Tongue (tissue), 2 donors: ENCODE results near the gene LY6G6F. TPM values are rescaled to one million over a fixed set of nuclear protein-coding genes. Genes with fewer than 3 reads are reported as not detected.

Experiments used
- DNase-seq: peaks from one replicate; pipeline ENCODE4 v3.0.0-alpha.2; 2015
- total RNA-seq: library from RNA; depleted of rRNA; stranded (reverse); fragments of >200 nt; gene quantifications from one replicate; pipeline ENCODE4 v1.2.3, GENCODE V29; 2014

Gene LY6G6F
- total RNA-seq, 1 donor from 2014 or later, result 0.82 TPM

DNA sequence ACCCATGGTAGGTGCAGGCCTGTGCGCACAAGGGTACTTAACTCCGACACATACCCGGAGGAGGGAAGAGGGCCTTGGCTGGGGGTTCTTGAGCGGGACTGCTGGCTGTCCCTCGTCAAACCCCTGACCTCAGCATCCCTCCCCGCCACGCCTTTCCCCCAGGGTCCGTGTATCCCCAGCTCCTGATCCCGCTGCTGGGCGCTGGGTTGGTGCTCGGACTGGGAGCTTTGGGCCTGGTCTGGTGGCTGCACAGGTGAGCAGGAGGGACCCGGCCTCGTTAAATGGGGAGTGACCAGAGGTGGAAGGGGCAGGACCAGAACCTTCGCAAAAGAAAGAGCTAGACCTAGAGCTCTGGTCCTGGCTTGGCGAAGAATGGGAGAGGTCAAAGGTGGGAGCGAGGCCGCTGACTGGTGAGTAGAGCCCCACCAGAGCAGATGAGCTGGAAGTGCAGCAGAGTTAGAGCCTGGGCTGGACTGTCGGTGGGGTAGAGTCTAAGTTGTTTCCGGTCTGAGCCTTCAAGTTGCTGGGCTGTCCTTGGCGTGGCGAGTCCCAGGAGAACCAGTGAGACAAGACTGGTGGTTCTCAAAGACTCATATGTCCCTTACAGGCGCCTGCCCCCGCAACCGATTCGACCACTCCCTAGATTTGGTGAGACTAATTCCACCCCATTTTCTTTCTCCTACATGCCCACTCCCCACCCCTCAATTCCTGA, 17.5 kb downstream of the LY6G6F start:
- DNase-seq, result no peak

- no peak for DNase-seq
These were observed 19.1 kb downstream of the LY6G6F start for GRCh38 chr6:31725502-31726350.

DNA sequence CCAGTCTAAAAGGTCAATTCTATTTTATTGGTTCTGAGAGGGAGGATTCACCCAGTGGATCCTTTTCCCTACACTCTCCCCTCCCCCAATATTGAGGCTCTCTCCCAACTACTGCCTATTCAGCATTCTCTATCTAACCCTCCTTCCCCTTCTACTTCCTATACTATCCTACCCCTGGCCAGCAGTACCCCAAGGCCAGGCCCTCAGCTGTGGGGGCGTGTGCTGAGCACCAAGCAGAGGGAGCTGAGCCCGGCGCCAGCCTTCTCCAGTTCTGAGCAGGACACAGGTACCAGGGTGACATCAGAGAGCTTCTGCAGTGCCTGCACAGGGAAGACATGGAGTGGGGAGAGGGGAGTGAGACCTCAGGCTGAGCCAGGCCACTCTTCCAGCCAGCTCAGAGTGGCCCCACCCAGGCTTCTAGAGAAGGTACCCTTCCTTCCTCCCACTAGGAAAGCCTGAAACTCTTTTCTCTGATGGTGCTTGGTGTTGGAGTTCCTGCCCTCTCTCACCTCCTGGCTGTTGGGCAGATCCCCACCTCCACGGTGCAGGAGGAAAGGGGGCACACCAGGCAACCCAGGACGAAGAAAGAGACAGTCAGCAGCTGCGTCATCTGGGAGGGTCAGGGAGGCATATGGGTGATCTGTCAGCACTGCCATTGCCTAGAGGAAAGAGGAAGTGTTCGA, 20.5 kb downstream of the LY6G6F start:
- no peak for DNase-seq

DNA sequence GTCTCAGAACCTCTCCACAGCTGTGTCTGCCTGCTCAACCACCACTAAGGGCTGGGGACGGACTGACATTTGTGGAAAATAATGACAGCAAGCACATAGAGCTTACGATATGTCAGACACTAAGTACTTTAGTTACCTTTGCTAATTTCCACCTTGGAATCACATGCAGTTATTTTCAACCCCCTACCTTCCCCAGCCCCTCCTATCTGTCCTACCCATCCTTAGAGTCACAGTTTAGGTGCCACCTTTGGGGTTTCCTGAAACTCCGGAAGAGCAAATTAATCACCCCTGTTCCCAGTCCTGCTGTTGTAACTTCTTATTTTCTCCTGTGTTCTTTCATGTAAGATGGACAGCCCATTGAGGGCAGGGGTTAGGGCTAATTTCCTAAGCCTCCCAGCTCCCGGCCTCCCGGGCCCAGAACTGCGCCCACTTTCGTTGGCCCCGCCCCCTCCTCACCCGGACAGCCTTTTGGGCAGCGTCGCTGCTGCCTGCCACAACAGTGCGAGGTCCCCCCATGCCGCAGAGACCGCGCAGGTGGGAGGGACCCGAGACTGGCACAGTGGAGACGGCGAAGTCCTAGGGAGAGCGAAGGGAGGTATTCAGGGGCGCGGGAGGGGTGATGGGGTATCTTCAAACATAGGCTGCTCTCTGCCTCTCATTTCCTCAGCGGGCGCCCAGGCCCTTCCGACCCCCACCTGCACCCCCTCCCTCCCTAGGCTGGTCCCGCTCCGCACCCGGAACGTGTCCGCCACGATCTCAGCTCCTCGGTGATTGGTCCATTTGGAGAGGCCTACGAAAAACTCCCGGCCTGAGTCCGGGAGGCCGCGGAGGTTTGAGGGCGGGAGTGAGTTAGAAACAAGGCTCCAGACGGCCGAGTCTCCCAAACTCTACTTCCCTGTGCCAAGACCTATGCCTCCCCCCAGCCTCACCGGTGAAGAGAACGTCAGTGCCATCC, 21.3 kb downstream of the LY6G6F start:
- DNase-seq, result no peak

- DNase-seq, result no peak
These were observed 22.3 kb downstream of the LY6G6F start, which contains the start of gene DDAH2 for GRCh38 chr6:31728767-31729514. Gene DDAH2 (minus strand): TSS chr6:31729299. CDS start chr6:31729161, 138 bp downstream.

GRCh38 chr6:31729515-31729978, 22.9 kb downstream of the LY6G6F start:
- DNase-seq, result peak; percentile 97

DNA sequence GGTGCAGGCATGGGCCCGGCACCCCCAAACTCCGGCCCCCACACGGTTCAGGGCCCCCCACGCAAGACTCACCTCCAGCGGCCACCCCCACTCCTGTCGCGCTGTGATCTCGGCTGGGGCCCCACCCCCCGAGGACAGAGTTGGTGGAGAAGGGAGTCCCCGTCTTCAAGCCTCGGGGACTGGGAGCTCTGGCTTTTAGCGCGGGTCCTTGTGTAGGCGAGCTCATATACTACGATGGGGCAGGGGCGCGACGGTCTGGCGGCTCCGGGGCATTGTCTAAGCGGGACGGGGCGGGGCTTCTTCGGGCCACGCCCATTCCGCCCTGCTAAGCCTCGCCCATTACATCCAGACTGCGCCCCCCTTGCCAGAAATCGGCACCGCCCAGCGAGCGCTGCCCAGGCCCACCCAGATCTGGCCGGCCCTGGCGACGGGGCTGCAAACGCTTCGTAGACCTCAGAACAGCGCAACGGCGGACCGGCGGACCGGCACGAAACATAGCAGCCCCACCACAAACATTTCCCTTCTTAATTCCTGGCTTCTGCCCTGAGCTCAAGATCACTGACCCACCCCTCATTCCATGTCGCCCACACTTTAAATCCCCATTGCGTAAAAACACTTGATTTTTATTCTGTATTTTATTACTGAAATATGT, 23.4 kb downstream of the LY6G6F start:
- DNase-seq, result peak; percentile 98

DNA sequence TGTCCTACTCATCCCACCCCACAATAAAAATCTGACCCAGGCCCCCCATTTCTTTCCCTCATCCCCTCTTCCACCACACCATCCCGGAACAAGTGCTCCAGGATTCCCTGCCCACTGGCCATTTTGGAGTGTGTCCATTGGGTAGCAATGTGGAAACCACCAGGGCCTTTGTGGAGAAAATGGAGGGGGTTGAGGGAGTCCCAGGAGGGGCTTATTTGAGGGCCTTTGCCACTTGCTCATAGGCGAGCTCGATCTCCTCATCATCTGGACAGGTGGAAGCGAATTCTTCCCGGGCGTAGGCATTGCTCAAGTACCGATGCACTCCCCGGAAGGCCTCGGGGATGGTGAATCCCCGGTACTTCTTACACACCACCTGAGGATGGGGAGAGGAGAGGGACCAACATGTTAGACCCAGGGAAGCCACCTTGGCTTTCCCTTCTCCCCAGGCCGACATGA, 24.0 kb downstream of the LY6G6F start:
- no peak for DNase-seq

GRCh38 chr6:31732029-31732428, 25.4 kb downstream of the LY6G6F start:
- DNase-seq, result no peak

DNA sequence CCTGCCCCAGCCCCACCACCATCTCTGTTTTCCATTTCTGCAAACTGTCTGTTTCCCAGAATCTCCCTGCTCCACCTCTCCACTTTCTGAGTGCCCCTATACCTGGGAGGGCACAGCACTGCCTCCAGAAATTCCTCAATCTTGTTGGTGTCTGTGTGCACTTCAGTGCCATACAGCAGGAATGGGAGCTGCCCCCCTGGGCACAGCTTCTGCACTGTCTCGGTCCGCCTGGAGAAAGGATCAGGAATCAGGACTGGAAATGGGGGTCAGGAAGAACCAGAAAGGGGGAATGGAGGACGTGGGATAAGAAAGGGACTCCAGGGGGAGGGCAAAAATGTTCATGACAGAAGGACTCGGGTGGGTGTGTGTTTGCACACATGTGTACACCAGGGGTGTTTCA, 27.1 kb downstream of the LY6G6F start:
- no peak for DNase-seq

- DNase-seq, result no peak
These were observed 27.7 kb downstream of the LY6G6F start for GRCh38 chr6:31734247-31734820.

DNA sequence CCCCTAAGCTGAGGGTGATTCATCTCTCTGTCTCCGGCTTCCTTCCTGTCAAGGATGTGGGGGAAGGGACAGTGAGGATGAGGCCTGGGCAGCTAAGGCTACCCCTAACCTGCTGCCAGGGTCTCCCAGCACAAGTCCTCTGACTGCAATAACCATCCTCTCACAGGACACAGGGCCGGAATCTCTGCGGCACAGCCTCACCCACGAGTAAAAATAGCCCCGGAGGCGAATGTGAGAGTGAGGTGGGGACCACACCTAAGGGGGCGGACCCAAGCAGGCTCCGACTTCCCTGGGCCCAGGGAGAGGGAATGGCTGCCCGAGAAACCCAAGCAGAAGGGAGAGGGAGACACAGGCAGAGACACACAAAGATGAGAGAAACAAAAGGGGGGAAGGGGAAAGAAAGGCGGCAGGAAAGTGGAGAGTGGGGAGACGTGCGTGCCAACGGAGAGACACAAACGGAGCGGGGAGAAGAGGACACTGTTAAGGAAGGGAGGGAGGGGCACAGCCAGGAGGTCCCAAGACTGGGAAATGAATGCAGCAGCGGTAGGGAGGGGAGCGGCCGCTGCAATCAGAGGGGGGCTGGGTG, 28.2 kb downstream of the LY6G6F start:
- DNase-seq, result peak; percentile 69

DNA sequence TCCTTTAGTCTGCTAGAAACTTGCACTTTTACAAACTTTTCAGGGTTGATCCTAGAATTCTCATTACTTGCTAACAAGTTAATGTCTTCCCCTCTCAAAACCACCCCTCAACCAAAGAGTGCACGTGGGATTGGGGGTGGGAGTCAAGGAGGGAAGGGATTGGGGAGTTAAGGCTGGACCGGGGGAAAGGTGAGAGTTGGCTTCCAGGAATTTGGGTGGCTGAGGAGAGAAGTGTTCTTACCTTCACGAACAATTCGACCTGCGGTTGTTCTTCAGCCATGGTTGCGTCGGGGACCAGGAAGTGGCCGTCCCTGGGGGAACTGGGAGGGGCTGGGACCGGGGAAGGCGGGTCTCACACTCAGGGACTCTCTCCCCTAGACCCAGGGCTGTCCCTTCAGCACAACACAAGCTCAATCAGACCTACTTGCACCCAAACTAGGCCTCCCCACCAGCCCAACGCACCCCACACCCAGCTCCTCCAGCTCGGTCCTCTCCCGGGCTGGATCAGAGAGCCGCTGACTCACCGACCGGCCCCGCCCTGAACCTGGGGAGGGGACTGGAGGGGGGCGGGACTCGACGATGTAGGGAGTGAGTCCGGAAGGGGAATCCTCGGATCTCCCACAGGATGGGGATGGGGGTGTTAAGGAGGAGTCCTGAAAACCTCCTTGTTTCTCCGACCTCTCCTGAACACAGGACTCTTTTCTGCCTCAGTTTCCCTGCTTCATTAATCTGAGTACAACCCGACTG, 29.5 kb downstream of the LY6G6F start, which contains the start of gene CLIC1:
CLIC1 (minus strand) TSS at position 510 of the 747 bp plus-strand sequence; CDS start at position 280, 230 bp downstream.
- peak; percentile 93 for DNase-seq

GRCh38 chr6:31736768-31737314, 30.2 kb downstream of the LY6G6F start:
- DNase-seq, result no peak

- no peak for DNase-seq
These were observed 30.8 kb downstream of the LY6G6F start for GRCh38 chr6:31737315-31737990.

DNA sequence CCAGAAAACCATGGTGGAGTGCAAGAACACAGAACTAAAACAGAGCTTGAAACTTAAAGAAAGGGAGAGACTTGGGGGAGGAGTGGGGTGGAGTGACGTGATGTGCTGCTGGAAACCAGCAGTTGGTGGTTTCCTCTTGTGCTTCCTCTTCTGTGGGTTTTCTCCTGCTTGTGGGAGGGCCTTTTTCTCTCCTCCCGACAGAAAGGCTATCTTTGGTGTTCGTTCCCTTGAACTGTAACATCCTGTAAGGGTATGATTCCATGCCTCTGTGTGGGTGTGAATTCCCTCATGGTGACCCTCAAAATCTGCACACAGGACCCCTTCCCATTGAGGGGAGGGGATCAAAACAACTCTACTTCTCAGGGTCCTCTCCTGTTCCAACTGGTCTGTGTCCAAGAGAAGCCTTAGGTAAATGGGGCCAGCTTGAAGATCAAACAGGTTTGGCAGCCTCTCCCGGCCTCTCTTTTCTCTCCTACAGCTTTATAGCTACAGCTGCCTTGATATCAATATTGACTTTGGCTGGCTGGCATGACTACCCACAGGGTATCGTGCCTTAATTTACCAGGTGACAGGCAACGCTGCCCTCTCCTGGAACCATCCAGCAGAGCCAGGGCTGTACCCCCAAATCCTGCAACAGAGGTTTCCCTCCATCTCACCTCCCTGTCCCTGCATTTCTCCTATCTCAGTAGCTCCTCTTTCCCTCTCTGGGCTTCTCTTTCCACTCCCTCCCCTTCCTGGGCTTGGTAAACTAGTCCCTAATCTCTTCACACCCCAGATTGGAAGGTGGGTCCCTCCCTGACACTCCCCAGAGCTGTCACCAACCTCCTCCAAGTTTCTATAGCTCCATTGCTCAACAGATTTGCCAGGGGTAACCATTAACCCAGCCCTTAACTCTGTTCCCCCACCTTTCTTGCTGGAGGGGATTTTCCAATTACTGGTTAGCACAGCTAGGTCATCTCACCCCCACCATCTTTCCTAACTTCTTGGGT, 31.6 kb downstream of the LY6G6F start:
- peak; percentile 67 for DNase-seq
